Measurements from ENCODE around the gene PODXL2. TPM values are rescaled to one million over a fixed set of nuclear protein-coding genes. Genes with fewer than 3 reads are reported as not detected.

PODXL2 gene
- total RNA-seq, 1 donor from 2014 or later = 14.5 TPM

GRCh38 chr3:127722091-127722784 is 93.3 kb downstream of the PODXL2 start:
- Mint-ChIP-seq H3K4me1 (ENCODE audit: low read depth, unreplicated experiment) (peaks cover 4% of the 10 kb centered on the region), H3K36me3 (ENCODE audit: low read depth, unreplicated experiment) (peaks cover 18% of the 10 kb centered on the region), H3K27ac (ENCODE audit: unreplicated experiment) (no peak overlapping the region), H3K27me3 (ENCODE audit: low read depth, unreplicated experiment) (peaks cover 2% of the 10 kb centered on the region), H3K4me3 (ENCODE audit: unreplicated experiment) (no peak overlapping the region), H3K9me3 (ENCODE audit: unreplicated experiment) (no peaks in the 10 kb centered on the region)
- H3K4me1 ChIP-seq (ENCODE audit: insufficient read depth, low read length) = peaks cover 10% of the 10 kb centered on the region
- peak overlapping the region; percentile 12 for H3K9ac ChIP-seq (ENCODE audit: low read length)
- H3K27ac ChIP-seq (ENCODE audit: low read depth, low read length) = no peak overlapping the region
- DNase-seq (ENCODE audit: low read depth) = no peak
- peak overlapping the region; percentile 52 for H3K4me2 ChIP-seq (ENCODE audit: low read length)
- H3K9me3 ChIP-seq (ENCODE audit: insufficient read depth, low read depth, low read length) = no peaks in the 10 kb centered on the region
- H3K27me3 ChIP-seq (ENCODE audit: insufficient read depth, low read length) = no peaks in the 10 kb centered on the region
- H3K79me2 ChIP-seq (ENCODE audit: insufficient read depth, low read length) = no peaks in the 10 kb centered on the region
- no peak overlapping the region for H2AFZ ChIP-seq (ENCODE audit: low read depth, low read length)
- TF ChIP-seq EZH2 (IDR thresholded peaks at IDR 0.05; ENCODE audit: insufficient read depth, low read length) (no peak), CTCF (IDR thresholded peaks at IDR 0.05; ENCODE audit: insufficient read depth, low read depth, low read length) (no peak)
- H3K36me3 ChIP-seq (ENCODE audit: insufficient read depth, low read length) = no peaks in the 10 kb centered on the region
- H3K4me3 ChIP-seq (ENCODE audit: insufficient read depth, low read depth, low read length) = no peak overlapping the region
- no peaks in the 10 kb centered on the region for H4K20me1 ChIP-seq (ENCODE audit: insufficient read depth, low read length)
- no peak for FAIRE-seq

Small RNA genes within 50 kb of the gene (microRNA-seq; reads per million reads assigned to microRNA genes)
- gene MIR7976 = 4.7 reads per million, percentile 19 among the genes with 10 or more reads in this experiment

Other genes starting within 250 kb of the PODXL2 start
- 24.6 and 24.9 TPM in 2 replicates for gene TPRA1, start 38.5 kb upstream of the PODXL2 start, total RNA-seq
- 8.4 and 11.9 TPM in 2 replicates for gene MCM2, start 30.8 kb upstream of the PODXL2 start, total RNA-seq
- gene ABTB1, start 43.8 kb downstream of the PODXL2 start, total RNA-seq = 11.6 and 11.8 TPM in 2 replicates
- gene MGLL, start 193.3 kb downstream of the PODXL2 start, total RNA-seq = 24.5 and 27.3 TPM in 2 replicates

All from astrocyte (in vitro differentiated cells and primary cell).